HepG2 (cell line): Measurements from ENCODE around the gene INTS3.

ENCODE experiments used
- FOSL1 ChIP-seq: sonication (generic); formaldehyde crosslinking; IDR thresholded peaks from 2 replicates; pipeline ENCODE4 v1.9.0; 2021; ENCODE audit warnings: missing genetic modification reagents, borderline replicate concordance
- FOXA3 ChIP-seq: IDR thresholded peaks from 2 replicates; pipeline ENCODE4 v1.6.1; 2016; ENCODE audit warnings: missing genetic modification reagents, missing compliant biosample characterization
- NFIC ChIP-seq: IDR thresholded peaks from 2 replicates; pipeline ENCODE4 v1.6.1; 2012; ENCODE audit warnings: mild to moderate bottlenecking, low read length, inconsistent platforms
- NPAS2 ChIP-seq: sonication (generic); formaldehyde crosslinking; IDR thresholded peaks from 2 replicates; pipeline ENCODE4 v1.8.0; 2022; ENCODE audit warnings: mild to moderate bottlenecking, missing genetic modification reagents, borderline replicate concordance
- POLR2AphosphoS5 ChIP-seq: IDR thresholded peaks from 2 replicates; pipeline ENCODE4 v1.6.1; 2012; ENCODE audit warnings: low read depth, low read length
- TEAD3 ChIP-seq: optimal IDR thresholded peaks from 2 replicates; pipeline ENCODE3; 2016; ENCODE audit warnings: borderline replicate concordance
- ZNF180 ChIP-seq: sonication (generic); formaldehyde crosslinking; IDR thresholded peaks from 2 replicates; pipeline ENCODE4 v1.4.0; 2020; ENCODE audit warnings: low read depth, missing genetic modification reagents, borderline replicate concordance
- ZNF274 ChIP-seq: sonication (generic); formaldehyde crosslinking; IDR thresholded peaks from 2 replicates; pipeline ENCODE4 v1.5.1; 2020; ENCODE audit warnings: mild to moderate bottlenecking, missing genetic modification reagents
- ZNF746 ChIP-seq: sonication (generic); formaldehyde crosslinking; IDR thresholded peaks from 2 replicates; pipeline ENCODE4 v1.8.0; 2022; ENCODE audit warnings: mild to moderate bottlenecking, missing genetic modification reagents
- ZNF776 ChIP-seq: sonication (generic); formaldehyde crosslinking; IDR thresholded peaks from 2 replicates; pipeline ENCODE4 v1.4.0; 2020; ENCODE audit warnings: mild to moderate bottlenecking, missing genetic modification reagents
- TF ChIP-seq, protein P1 (sequence below): sonication (generic); formaldehyde crosslinking; IDR thresholded peaks from 2 replicates; pipeline ENCODE4 v1.4.0; 2020; ENCODE audit warnings: mild to moderate bottlenecking, missing genetic modification reagents
- TF ChIP-seq, protein P2 (sequence below), 2 experiments: IDR thresholded peaks; 2 replicates each; pipeline ENCODE4 v1.6.1; 2011 to 2012; ENCODE audit warnings: low read length in 2 of 2, borderline replicate concordance in 1 of 2, low read depth in 1 of 2, mild to moderate bottlenecking in 1 of 2, moderate library complexity in 1 of 2

DNA sequence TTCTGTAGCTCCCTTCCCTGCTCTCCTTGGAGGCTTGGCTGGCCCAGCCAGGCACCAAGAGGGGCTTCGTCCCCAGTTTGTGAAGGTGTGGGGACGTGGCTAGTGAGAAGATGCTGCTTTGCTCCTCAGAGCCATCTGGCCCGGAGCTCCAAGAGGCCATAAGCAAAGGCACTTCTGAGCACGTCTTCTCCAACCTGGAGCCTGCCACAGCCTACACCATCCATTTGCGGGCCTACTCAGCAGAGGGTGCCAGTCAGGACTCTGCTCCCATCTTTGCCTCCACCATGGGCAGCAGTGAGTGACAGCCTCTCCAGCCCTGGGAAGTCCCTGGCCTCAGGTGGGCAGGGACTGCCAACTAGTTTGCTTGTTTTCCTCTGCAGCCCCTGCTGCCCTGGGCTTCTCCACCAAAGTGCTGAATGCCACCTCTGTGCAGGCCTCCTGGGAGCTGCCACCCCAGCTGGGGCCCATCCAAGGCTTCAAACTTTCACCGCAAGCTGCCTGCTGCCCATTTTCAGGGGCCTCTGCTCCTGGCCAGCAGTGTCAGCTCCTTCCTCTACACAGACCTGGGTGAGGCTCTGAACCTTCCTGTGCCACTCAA lies 73.3 kb downstream of the INTS3 start:
- no peak for TF ChIP-seq FOXA3 (CRISPR knock-in tag)
- TF ChIP-seq NFIC: no peak
- TF ChIP-seq POLR2AphosphoS5: no peak
- no peak for TF ChIP-seq ZNF776 (CRISPR knock-in tag)
- no peak for TF ChIP-seq ZNF746 (CRISPR knock-in tag)
- no peak for TF ChIP-seq TEAD3
- TF ChIP-seq, protein P1, sequence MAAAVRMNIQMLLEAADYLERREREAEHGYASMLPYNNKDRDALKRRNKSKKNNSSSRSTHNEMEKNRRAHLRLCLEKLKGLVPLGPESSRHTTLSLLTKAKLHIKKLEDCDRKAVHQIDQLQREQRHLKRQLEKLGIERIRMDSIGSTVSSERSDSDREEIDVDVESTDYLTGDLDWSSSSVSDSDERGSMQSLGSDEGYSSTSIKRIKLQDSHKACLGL: no peak
- no peak for TF ChIP-seq ZNF274 (CRISPR knock-in tag)
- TF ChIP-seq, protein P2, sequence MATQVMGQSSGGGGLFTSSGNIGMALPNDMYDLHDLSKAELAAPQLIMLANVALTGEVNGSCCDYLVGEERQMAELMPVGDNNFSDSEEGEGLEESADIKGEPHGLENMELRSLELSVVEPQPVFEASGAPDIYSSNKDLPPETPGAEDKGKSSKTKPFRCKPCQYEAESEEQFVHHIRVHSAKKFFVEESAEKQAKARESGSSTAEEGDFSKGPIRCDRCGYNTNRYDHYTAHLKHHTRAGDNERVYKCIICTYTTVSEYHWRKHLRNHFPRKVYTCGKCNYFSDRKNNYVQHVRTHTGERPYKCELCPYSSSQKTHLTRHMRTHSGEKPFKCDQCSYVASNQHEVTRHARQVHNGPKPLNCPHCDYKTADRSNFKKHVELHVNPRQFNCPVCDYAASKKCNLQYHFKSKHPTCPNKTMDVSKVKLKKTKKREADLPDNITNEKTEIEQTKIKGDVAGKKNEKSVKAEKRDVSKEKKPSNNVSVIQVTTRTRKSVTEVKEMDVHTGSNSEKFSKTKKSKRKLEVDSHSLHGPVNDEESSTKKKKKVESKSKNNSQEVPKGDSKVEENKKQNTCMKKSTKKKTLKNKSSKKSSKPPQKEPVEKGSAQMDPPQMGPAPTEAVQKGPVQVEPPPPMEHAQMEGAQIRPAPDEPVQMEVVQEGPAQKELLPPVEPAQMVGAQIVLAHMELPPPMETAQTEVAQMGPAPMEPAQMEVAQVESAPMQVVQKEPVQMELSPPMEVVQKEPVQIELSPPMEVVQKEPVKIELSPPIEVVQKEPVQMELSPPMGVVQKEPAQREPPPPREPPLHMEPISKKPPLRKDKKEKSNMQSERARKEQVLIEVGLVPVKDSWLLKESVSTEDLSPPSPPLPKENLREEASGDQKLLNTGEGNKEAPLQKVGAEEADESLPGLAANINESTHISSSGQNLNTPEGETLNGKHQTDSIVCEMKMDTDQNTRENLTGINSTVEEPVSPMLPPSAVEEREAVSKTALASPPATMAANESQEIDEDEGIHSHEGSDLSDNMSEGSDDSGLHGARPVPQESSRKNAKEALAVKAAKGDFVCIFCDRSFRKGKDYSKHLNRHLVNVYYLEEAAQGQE (IDR thresholded peaks at IDR 0.05; ENCODE audit: borderline replicate concordance in 1 of 2, low read depth in 1 of 2, low read length in 2 of 2): no peak
- no peak for TF ChIP-seq NPAS2
- TF ChIP-seq ZNF180: no peak
- TF ChIP-seq FOSL1 (CRISPR knock-in tag): no peak
